ENCODE data around the gene ZNF385C.

DNA sequence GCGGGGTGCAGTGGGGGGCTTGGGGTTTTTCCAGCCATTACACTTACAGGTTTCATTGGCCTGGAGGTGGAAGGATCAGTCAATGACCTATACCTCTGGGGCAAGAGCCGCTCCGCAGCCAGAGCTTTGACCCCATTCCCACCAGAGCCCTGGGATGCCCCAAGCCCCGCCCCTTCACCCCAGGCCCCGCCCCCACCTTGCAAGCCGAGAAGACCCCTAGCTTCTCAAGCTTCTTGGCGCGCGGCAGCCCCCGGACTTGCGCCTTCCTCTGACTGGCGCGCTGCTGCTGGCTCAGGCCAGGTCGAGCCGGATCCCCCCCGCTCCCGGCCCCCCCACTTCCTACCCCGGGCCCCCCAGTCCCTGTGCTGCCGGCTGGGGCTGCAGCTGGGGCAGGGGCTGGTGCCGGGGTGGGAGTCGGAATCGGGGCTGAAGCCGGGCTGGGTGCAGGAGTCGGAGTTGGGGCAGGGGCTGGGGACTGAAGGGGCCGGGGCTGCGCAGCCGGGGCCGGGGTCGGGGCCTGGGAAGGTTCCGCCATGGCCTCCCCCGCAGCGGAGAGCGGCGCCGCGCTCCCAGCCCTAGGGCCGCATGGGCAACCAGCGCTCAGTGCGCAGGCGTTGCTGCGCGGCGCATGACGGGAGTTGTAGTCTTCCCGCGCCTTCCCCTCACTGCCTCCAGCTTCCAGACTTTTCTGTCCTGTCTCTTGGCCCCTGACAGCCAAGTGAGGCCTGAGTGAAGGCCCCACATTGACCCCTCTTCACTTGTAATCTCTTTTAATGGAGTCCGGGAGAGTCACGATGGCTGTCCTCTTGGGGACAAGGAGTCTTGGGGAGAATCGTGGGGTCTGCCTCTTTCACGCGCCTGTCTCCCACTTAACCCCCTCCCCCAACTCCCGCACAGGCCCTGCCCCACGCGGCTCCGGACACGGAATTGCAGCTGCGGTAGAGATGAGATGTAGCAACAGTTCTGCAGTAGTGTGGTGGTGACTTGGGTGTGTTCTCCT lies 22.8 kb upstream of the ZNF385C start, which contains the start of gene KAT2A:
- no peak for TF ChIP-seq POLR2A (IDR thresholded peaks at IDR 0.05)
- TF ChIP-seq, protein P1, sequence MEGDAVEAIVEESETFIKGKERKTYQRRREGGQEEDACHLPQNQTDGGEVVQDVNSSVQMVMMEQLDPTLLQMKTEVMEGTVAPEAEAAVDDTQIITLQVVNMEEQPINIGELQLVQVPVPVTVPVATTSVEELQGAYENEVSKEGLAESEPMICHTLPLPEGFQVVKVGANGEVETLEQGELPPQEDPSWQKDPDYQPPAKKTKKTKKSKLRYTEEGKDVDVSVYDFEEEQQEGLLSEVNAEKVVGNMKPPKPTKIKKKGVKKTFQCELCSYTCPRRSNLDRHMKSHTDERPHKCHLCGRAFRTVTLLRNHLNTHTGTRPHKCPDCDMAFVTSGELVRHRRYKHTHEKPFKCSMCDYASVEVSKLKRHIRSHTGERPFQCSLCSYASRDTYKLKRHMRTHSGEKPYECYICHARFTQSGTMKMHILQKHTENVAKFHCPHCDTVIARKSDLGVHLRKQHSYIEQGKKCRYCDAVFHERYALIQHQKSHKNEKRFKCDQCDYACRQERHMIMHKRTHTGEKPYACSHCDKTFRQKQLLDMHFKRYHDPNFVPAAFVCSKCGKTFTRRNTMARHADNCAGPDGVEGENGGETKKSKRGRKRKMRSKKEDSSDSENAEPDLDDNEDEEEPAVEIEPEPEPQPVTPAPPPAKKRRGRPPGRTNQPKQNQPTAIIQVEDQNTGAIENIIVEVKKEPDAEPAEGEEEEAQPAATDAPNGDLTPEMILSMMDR (IDR thresholded peaks at IDR 0.05), result no peak
